Astrocyte (in vitro differentiated cells and primary cell): ENCODE data around the gene MTHFD1. TPM values are rescaled to one million over a fixed set of nuclear protein-coding genes. Genes with fewer than 3 reads are reported as not detected.

Source experiments
- DNase-seq: peaks from one replicate; pipeline ENCODE4 v3.0.0-alpha.2; 2010; ENCODE audit warnings: low read depth
- FAIRE-seq: peaks from 2 replicates; lab custom pipeline; 2011; peaks lifted over from hg19 to GRCh38; lab: Jason Lieb, UNC
- H2AFZ ChIP-seq: 2 replicates; pipeline ENCODE4 v1.6.0; 2012; ENCODE audit warnings: low read depth, low read length, inconsistent platforms
- H3K27ac ChIP-seq: 2 replicates; pipeline ENCODE4 v1.5.1; 2011; ENCODE audit warnings: low read depth, low read length, inconsistent platforms
- H3K27me3 ChIP-seq: 2 replicates; pipeline ENCODE4 v1.6.0; 2011; ENCODE audit warnings: low read length, inconsistent platforms; ENCODE audit not compliant: insufficient read depth
- H3K36me3 ChIP-seq: 2 replicates; pipeline ENCODE4 v1.5.1; 2011; ENCODE audit warnings: low read length, inconsistent platforms; ENCODE audit not compliant: insufficient read depth
- H3K4me1 ChIP-seq: 2 replicates; pipeline ENCODE4 v1.5.1; 2011; ENCODE audit warnings: low read length, inconsistent platforms; ENCODE audit not compliant: insufficient read depth
- H3K4me2 ChIP-seq: 2 replicates; pipeline ENCODE4 v1.6.0; 2012; ENCODE audit warnings: low read length, inconsistent platforms
- H3K4me3 ChIP-seq: 2 replicates; pipeline ENCODE4 v1.5.1; 2011; ENCODE audit warnings: low read depth, mild to moderate bottlenecking, low read length, inconsistent platforms; ENCODE audit not compliant: insufficient read depth
- H3K79me2 ChIP-seq: 2 replicates; pipeline ENCODE4 v1.6.0; 2012; ENCODE audit warnings: mild to moderate bottlenecking, low read length, inconsistent platforms; ENCODE audit not compliant: insufficient read depth
- H3K9ac ChIP-seq: 2 replicates; pipeline ENCODE4 v1.6.0; 2012; ENCODE audit warnings: mild to moderate bottlenecking, low read length, inconsistent platforms
- H3K9me3 ChIP-seq: 2 replicates; pipeline ENCODE4 v1.5.1; 2012; ENCODE audit warnings: low read depth, mild to moderate bottlenecking, low read length, inconsistent platforms; ENCODE audit not compliant: insufficient read depth
- H4K20me1 ChIP-seq: 2 replicates; pipeline ENCODE4 v1.6.0; 2012; ENCODE audit warnings: low read length, inconsistent platforms; ENCODE audit not compliant: insufficient read depth
- H3K27ac Mint-ChIP-seq: one replicate; pipeline ENCODE4 v1.8.0; 2021; ENCODE audit warnings: mild to moderate bottlenecking, mixed read lengths; ENCODE audit not compliant: unreplicated experiment
- H3K27me3 Mint-ChIP-seq: one replicate; pipeline ENCODE4 v1.8.0; 2021; ENCODE audit warnings: low read depth, mixed read lengths; ENCODE audit not compliant: unreplicated experiment
- H3K36me3 Mint-ChIP-seq: one replicate; pipeline ENCODE4 v1.8.0; 2021; ENCODE audit warnings: low read depth, mixed read lengths; ENCODE audit not compliant: unreplicated experiment
- H3K4me1 Mint-ChIP-seq: one replicate; pipeline ENCODE4 v1.8.0; 2021; ENCODE audit warnings: low read depth, mixed read lengths; ENCODE audit not compliant: unreplicated experiment
- H3K4me3 Mint-ChIP-seq: one replicate; pipeline ENCODE4 v1.8.0; 2021; ENCODE audit warnings: mild to moderate bottlenecking, moderate library complexity, mixed read lengths; ENCODE audit not compliant: unreplicated experiment
- H3K9me3 Mint-ChIP-seq: one replicate; pipeline ENCODE4 v1.8.0; 2021; ENCODE audit warnings: mild to moderate bottlenecking, mixed read lengths; ENCODE audit not compliant: unreplicated experiment
- EZH2 ChIP-seq: IDR thresholded peaks from 2 replicates; pipeline ENCODE4 v1.6.1; 2012; ENCODE audit warnings: mild to moderate bottlenecking, low read length, inconsistent platforms; ENCODE audit not compliant: insufficient read depth
- total RNA-seq: library from RNA; stranded (reverse); gene quantifications from 2 replicates; pipeline ENCODE4 v1.2.1, GENCODE V29; 2021
- TF ChIP-seq, protein P1 (sequence below): IDR thresholded peaks from 2 replicates; pipeline ENCODE4 v1.5.1; 2011; ENCODE audit warnings: low read depth, mild to moderate bottlenecking, inconsistent platforms, low read length, moderate library complexity; ENCODE audit not compliant: insufficient read depth

The MTHFD1 gene
- total RNA-seq, 1 donor from 2014 or later = 56.9 TPM

DNA sequence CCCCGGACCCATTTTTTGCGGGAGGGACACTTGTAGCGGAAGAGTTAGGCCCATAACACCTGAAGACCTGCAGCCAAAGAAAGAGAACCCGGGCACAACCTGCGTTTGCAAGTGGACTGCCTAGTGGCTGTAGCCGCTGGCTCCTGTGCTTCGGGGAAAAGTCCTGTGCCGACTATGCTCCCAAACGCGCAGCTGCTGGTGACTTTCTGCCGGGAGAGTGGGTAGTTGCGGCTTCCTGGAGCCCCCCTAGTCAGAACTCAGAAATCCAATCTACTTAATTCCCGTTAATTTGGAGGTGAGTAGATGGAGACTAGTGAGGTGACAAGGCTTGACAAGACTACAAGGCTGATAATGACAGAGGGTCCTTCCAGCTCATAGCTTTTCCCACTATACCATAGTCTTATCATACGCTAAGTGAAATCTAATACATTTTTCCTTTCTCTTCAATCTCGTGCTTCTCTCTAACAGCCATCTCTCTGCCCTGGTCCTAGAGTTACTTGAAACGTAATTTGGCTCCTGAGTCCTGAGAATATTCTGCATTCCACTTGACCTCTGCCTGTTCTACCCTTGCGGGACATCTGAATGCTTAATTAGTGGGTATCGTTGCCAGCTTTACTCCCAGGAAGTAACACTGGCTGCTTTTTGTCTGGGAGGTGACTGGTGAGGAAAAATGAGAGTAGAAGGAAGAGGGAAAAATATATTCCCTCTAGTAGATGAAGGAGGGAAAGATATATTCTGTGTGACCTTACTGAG lies 556 bp downstream of the MTHFD1 start:
- Mint-ChIP-seq H3K27me3 (no peaks in the 10 kb centered on the region), H3K9me3 (no peaks in the 10 kb centered on the region), H3K4me3 (peak overlapping the region; percentile 98), H3K4me1 (peaks cover 5% of the 10 kb centered on the region), H3K36me3 (peaks cover 8% of the 10 kb centered on the region), H3K27ac (peak overlapping the region; percentile 71)
- peaks cover 5% of the 10 kb centered on the region for H3K4me1 ChIP-seq
- peak overlapping the region; percentile 89 for H3K4me3 ChIP-seq
- H3K4me2 ChIP-seq = peak overlapping the region; percentile 98
- H3K27me3 ChIP-seq = no peaks in the 10 kb centered on the region
- H3K27ac ChIP-seq = peak overlapping the region; percentile 82
- H3K79me2 ChIP-seq = peaks cover 54% of the 10 kb centered on the region
- H3K36me3 ChIP-seq = peaks cover 4% of the 10 kb centered on the region
- H4K20me1 ChIP-seq = peaks cover 8% of the 10 kb centered on the region
- peak overlapping the region; percentile 92 for H2AFZ ChIP-seq
- TF ChIP-seq, protein P1, sequence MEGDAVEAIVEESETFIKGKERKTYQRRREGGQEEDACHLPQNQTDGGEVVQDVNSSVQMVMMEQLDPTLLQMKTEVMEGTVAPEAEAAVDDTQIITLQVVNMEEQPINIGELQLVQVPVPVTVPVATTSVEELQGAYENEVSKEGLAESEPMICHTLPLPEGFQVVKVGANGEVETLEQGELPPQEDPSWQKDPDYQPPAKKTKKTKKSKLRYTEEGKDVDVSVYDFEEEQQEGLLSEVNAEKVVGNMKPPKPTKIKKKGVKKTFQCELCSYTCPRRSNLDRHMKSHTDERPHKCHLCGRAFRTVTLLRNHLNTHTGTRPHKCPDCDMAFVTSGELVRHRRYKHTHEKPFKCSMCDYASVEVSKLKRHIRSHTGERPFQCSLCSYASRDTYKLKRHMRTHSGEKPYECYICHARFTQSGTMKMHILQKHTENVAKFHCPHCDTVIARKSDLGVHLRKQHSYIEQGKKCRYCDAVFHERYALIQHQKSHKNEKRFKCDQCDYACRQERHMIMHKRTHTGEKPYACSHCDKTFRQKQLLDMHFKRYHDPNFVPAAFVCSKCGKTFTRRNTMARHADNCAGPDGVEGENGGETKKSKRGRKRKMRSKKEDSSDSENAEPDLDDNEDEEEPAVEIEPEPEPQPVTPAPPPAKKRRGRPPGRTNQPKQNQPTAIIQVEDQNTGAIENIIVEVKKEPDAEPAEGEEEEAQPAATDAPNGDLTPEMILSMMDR = no peak
- no peak for TF ChIP-seq EZH2
- DNase-seq (peak; percentile 26), FAIRE-seq (no peak)
- no peaks in the 10 kb centered on the region for H3K9me3 ChIP-seq
- peak overlapping the region; percentile 89 for H3K9ac ChIP-seq

DNA sequence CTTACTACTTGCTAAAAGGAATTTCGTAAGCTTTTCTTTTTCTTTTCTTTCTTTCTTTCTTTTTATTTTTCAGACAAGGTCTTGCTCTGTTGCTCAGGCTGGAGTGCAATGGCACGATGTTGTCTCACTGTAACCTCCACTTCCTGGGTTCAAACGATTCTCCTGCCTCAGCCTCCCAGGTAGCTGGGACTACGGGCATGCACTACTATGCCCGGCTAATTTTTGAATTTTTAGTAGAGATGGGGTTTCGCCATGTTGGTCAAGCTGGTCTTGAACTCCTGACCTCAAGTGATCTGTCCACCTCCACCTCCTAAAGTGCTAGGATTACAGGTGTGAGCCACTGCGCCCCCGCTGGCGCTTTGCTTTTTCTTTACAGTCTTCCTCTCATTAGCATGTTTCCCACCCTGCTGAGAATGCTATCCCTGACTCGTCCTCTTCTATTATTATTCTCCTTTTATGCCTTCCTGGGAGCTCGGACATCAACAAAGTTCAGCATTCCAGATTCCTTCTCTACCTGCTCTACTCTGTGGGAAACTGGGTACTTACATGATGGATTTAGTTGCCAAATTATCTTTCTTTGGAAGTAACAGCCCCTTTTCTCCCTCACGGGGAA lies 3.1 kb downstream of the MTHFD1 start:
- Mint-ChIP-seq H3K4me1 (peaks cover 5% of the 10 kb centered on the region), H3K36me3 (peaks cover 8% of the 10 kb centered on the region), H3K4me3 (no peak overlapping the region), H3K27ac (no peak overlapping the region), H3K27me3 (no peaks in the 10 kb centered on the region), H3K9me3 (no peaks in the 10 kb centered on the region)
- H3K27me3 ChIP-seq = no peaks in the 10 kb centered on the region
- no peaks in the 10 kb centered on the region for H3K9me3 ChIP-seq
- no peak overlapping the region for H3K4me2 ChIP-seq
- no peak overlapping the region for H3K27ac ChIP-seq
- DNase-seq (no peak), FAIRE-seq (no peak)
- H3K9ac ChIP-seq = no peak overlapping the region
- no peak overlapping the region for H2AFZ ChIP-seq
- peaks cover 4% of the 10 kb centered on the region for H3K36me3 ChIP-seq
- TF ChIP-seq EZH2 = no peak
- TF ChIP-seq, protein P1 = no peak
- peaks cover 79% of the 10 kb centered on the region for H3K79me2 ChIP-seq
- H3K4me3 ChIP-seq = no peak overlapping the region
- H4K20me1 ChIP-seq = peaks cover 23% of the 10 kb centered on the region
- H3K4me1 ChIP-seq = peaks cover 5% of the 10 kb centered on the region
